GM12878 (cell line): ENCODE measurements around the gene C14orf119. TPM values are rescaled to one million over a fixed set of nuclear protein-coding genes. Genes with fewer than 3 reads are reported as not detected.

Source experiments
- BACH1 ChIP-seq: fragments of 450-650 bp; IDR thresholded peaks from 2 replicates; pipeline ENCODE4 v1.6.1; 2017; ENCODE audit warnings: mild to moderate bottlenecking, borderline replicate concordance
- E4F1 ChIP-seq: fragments of 450-650 bp; IDR thresholded peaks from 2 replicates; pipeline ENCODE4 v1.6.1; 2018; ENCODE audit warnings: borderline replicate concordance, mild to moderate bottlenecking; ENCODE audit not compliant: partially characterized antibody
- EED ChIP-seq: sonication (generic); IDR thresholded peaks from 2 replicates; pipeline ENCODE4 v1.6.1; 2016; ENCODE audit warnings: antibody characterized with exemption, low read depth
- FOXM1 ChIP-seq: IDR thresholded peaks from 2 replicates; pipeline ENCODE4 v1.6.1; 2012; ENCODE audit warnings: low read depth, mild to moderate bottlenecking, inconsistent platforms, low read length, moderate library complexity
- GABPA ChIP-seq: IDR thresholded peaks from 2 replicates; pipeline ENCODE4 v1.6.1; 2014; ENCODE audit warnings: antibody characterized with exemption, low read depth, mild to moderate bottlenecking, inconsistent platforms
- HCFC1 ChIP-seq: fragments of 150-350 bp; IDR thresholded peaks from 2 replicates; pipeline ENCODE4 v1.6.1; 2014; ENCODE audit warnings: low read length
- HDAC6 ChIP-seq: fragments of 200-600 bp; sonication (generic); IDR thresholded peaks from one replicate; pipeline ENCODE4 v1.8.0; 2017; ENCODE audit warnings: antibody characterized with exemption; ENCODE audit not compliant: unreplicated experiment
- MXI1 ChIP-seq: fragments of 150-350 bp; IDR thresholded peaks from 2 replicates; pipeline ENCODE4 v1.6.1; 2011; ENCODE audit warnings: low read depth, mild to moderate bottlenecking, inconsistent platforms, low read length, improper control_type of control experiment
- NBN ChIP-seq: fragments of 450-650 bp; IDR thresholded peaks from 2 replicates; pipeline ENCODE4 v1.6.1; 2016
- NR2C1 ChIP-seq: fragments of 450-650 bp; IDR thresholded peaks from 2 replicates; pipeline ENCODE4 v1.6.1; 2017; ENCODE audit warnings: antibody characterized with exemption, mild to moderate bottlenecking, moderate library complexity
- PML ChIP-seq: IDR thresholded peaks from 2 replicates; pipeline ENCODE4 v1.6.1; 2012; ENCODE audit warnings: low read length, inconsistent platforms
- SMAD1 ChIP-seq: fragments of 450-650 bp; IDR thresholded peaks from 2 replicates; pipeline ENCODE4 v1.6.1; 2018; ENCODE audit warnings: mild to moderate bottlenecking, low read depth; ENCODE audit not compliant: partially characterized antibody
- TAF1 ChIP-seq: IDR thresholded peaks from 2 replicates; pipeline ENCODE4 v1.6.1; 2011; ENCODE audit warnings: mild to moderate bottlenecking, low read depth, low read length, borderline replicate concordance
- TCF3 ChIP-seq: IDR thresholded peaks from 2 replicates; pipeline ENCODE4 v1.6.1; 2012; ENCODE audit warnings: low read depth, mild to moderate bottlenecking, low read length, borderline replicate concordance; ENCODE audit not compliant: insufficient read depth
- WRNIP1 ChIP-seq: IDR thresholded peaks from 2 replicates; pipeline ENCODE4 v1.6.1; 2011; ENCODE audit warnings: low read depth, low read length, improper control_type of control experiment, borderline replicate concordance
- YBX1 ChIP-seq: fragments of 450-650 bp; IDR thresholded peaks from 2 replicates; pipeline ENCODE4 v1.6.1; 2016; ENCODE audit warnings: antibody characterized with exemption
- YY1 ChIP-seq: IDR thresholded peaks from 2 replicates; pipeline ENCODE4 v1.6.1; 2011; ENCODE audit warnings: low read depth, mild to moderate bottlenecking, low read length
- ZNF24 ChIP-seq: fragments of 450-650 bp; IDR thresholded peaks from 2 replicates; pipeline ENCODE4 v1.6.1; 2017; ENCODE audit warnings: antibody characterized with exemption, mild to moderate bottlenecking
- polyA plus RNA-seq, 11 experiments: library from polyadenylated mRNA; depleted of rRNA in 4 of 11; unstranded in 6 of 11; stranded (reverse) in 5 of 11; fragments of >200 nt; fragmentation: Nextera tagmentation in 4 of 11; fragmentation: Illumina TruSeq in 1 of 11; extraction: Ambion mirVana in 4 of 11; extraction: Trizol in 1 of 11; gene quantifications; 1 replicate in 1 of 11; 2 replicates in 10 of 11; pipeline versions ENCODE4 v1.2.1 to v1.2.3, GENCODE V29; 2011 to 2016; ENCODE audit warnings: inconsistent platforms in 2 of 11, missing spikeins in 2 of 11, low read depth in 1 of 11
- total RNA-seq, 4 experiments: library from RNA; depleted of rRNA in 3 of 4; stranded (reverse); fragments of >200 nt in 3 of 4; fragmentation: Illumina TruSeq in 1 of 4; extraction: Trizol in 1 of 4; gene quantifications; 2 replicates each; pipeline versions ENCODE4 v1.2.1 to v1.2.3, GENCODE V29; 2013 to 2021
- TF ChIP-seq, protein P1 (sequence below): IDR thresholded peaks from 2 replicates; pipeline ENCODE4 v1.6.1; 2012; ENCODE audit warnings: low read length, inconsistent platforms
- TF ChIP-seq, protein P2 (sequence below): fragments of 450-650 bp; conservative IDR thresholded peaks from 2 replicates; pipeline ENCODE4 v1.6.1; 2017; ENCODE audit warnings: mild to moderate bottlenecking, moderate library complexity
- TF ChIP-seq, protein P3 (sequence below): IDR thresholded peaks from 2 replicates; pipeline ENCODE4 v1.6.1; 2012; ENCODE audit warnings: mild to moderate bottlenecking, low read depth, low read length

Gene C14orf119
- total and polyA plus RNA-seq, 10 of the 15 experiments (the other 5 are each of a cell fraction or from before 2014, with no cell fraction given): 32.3 to 228 (median 57.6) TPM

DNA sequence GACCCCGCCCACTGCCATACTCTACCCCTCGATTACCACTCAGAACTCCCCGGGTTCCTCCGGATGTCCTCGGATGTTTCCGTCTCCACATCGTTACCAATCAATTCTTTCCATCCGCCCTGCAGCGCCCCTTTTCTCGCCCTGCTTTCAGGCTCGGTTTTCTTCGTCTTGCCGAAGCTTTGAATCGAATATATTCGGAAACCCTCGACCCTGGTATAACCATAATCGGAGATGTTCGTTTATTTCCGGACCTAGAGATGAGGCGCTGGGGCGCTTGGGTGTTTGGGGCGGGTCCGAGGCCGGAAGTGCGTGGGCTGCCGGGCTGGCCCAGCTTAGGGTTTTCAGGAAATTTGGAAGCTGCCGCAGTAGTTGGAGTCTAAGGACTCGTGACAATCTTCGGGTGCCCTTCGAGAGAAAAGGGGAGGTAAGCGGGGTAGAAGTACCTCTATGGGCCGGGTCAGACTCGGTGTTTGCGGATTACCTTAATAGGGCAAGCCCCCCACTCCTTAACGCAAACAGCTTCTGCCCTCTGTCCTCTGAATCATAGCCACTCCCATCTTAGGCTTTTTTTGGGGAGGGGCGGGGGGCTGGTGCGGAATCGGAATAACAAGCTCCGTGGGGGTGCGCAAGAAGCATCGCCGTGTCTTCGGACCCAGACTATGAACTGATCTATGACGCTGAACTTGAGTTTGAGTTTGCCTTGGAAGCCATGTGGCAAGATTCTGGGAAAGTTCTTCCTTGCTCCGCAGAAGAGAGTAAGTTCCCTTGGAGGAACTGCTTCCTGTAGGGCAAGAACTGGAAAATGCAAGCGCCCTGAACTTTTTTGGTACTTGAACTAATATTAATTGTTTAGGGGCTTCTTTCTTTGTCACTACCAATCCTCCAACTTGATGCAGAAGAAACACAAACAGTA lies at the start of gene C14orf119 (continued):
- TF ChIP-seq GABPA: 0 out of 2 replicates have a peak, but pooled peaks have one; percentile 62
- peak; percentile 29; the same call in 1 of the 2 replicates for TF ChIP-seq NR2C1
- TF ChIP-seq, protein P1, sequence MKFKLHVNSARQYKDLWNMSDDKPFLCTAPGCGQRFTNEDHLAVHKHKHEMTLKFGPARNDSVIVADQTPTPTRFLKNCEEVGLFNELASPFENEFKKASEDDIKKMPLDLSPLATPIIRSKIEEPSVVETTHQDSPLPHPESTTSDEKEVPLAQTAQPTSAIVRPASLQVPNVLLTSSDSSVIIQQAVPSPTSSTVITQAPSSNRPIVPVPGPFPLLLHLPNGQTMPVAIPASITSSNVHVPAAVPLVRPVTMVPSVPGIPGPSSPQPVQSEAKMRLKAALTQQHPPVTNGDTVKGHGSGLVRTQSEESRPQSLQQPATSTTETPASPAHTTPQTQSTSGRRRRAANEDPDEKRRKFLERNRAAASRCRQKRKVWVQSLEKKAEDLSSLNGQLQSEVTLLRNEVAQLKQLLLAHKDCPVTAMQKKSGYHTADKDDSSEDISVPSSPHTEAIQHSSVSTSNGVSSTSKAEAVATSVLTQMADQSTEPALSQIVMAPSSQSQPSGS: no peak
- TF ChIP-seq BACH1: no peak
- TF ChIP-seq YBX1: no peak
- TF ChIP-seq EED: peak; percentile 55; the same call in 1 of the 2 replicates
- TF ChIP-seq FOXM1: no peak
- TF ChIP-seq HDAC6: no peak
- TF ChIP-seq TAF1: peak; percentile 73
- TF ChIP-seq, protein P2, sequence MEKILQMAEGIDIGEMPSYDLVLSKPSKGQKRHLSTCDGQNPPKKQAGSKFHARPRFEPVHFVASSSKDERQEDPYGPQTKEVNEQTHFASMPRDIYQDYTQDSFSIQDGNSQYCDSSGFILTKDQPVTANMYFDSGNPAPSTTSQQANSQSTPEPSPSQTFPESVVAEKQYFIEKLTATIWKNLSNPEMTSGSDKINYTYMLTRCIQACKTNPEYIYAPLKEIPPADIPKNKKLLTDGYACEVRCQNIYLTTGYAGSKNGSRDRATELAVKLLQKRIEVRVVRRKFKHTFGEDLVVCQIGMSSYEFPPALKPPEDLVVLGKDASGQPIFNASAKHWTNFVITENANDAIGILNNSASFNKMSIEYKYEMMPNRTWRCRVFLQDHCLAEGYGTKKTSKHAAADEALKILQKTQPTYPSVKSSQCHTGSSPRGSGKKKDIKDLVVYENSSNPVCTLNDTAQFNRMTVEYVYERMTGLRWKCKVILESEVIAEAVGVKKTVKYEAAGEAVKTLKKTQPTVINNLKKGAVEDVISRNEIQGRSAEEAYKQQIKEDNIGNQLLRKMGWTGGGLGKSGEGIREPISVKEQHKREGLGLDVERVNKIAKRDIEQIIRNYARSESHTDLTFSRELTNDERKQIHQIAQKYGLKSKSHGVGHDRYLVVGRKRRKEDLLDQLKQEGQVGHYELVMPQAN: peak; percentile 82
- TF ChIP-seq YY1: no peak
- peak; percentile 60 for TF ChIP-seq MXI1
- no peak for TF ChIP-seq SMAD1
- 0 out of 2 replicates have a peak, but pooled peaks have one; percentile 14 for TF ChIP-seq TCF3
- TF ChIP-seq HCFC1: peak; percentile 42; the same call in 1 of the 2 replicates
- TF ChIP-seq, protein P3, sequence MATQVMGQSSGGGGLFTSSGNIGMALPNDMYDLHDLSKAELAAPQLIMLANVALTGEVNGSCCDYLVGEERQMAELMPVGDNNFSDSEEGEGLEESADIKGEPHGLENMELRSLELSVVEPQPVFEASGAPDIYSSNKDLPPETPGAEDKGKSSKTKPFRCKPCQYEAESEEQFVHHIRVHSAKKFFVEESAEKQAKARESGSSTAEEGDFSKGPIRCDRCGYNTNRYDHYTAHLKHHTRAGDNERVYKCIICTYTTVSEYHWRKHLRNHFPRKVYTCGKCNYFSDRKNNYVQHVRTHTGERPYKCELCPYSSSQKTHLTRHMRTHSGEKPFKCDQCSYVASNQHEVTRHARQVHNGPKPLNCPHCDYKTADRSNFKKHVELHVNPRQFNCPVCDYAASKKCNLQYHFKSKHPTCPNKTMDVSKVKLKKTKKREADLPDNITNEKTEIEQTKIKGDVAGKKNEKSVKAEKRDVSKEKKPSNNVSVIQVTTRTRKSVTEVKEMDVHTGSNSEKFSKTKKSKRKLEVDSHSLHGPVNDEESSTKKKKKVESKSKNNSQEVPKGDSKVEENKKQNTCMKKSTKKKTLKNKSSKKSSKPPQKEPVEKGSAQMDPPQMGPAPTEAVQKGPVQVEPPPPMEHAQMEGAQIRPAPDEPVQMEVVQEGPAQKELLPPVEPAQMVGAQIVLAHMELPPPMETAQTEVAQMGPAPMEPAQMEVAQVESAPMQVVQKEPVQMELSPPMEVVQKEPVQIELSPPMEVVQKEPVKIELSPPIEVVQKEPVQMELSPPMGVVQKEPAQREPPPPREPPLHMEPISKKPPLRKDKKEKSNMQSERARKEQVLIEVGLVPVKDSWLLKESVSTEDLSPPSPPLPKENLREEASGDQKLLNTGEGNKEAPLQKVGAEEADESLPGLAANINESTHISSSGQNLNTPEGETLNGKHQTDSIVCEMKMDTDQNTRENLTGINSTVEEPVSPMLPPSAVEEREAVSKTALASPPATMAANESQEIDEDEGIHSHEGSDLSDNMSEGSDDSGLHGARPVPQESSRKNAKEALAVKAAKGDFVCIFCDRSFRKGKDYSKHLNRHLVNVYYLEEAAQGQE: no peak
- TF ChIP-seq WRNIP1: no peak
- TF ChIP-seq NBN: peak; percentile 15; the same call in 1 of the 2 replicates
- TF ChIP-seq PML: peak; percentile 80; the same call in 1 of the 2 replicates
- no peak for TF ChIP-seq E4F1
- TF ChIP-seq ZNF24: no peak
